Activated CD8-positive, alpha-beta T cell treated with anti-CD3 and anti-CD28 coated beads, Interleukin-2, amount 10 ng/mL, durations not matched to agents 7 days and 5 days (primary cell): ENCODE results near the gene CCL28. TPM values are rescaled to one million over a fixed set of nuclear protein-coding genes. Genes with fewer than 3 reads are reported as not detected.
"Not testable (repeated sequence)": the region's sequence is repeated elsewhere in the genome, so short reads cannot be mapped to it uniquely, and the experiment has no call there.

Experiments used
- ATAC-seq: fragments of 150-1000 bp; cut with Tn5 transposase; one replicate; pipeline ENCODE4 v1.10.0; 2021; ENCODE audit warnings: moderate library complexity
- CTCF ChIA-PET: fragments of 350-600 bp; sonication (Branson Sonifier 250); formaldehyde crosslinking; loops from one replicate; lab custom pipeline; 2021; ENCODE audit warnings: antibody characterized with exemption; lab: Charles Lee
- POLR2A ChIA-PET: fragments of 350-600 bp; sonication (Branson Sonifier 250); formaldehyde crosslinking; loops from one replicate; lab custom pipeline; 2021; ENCODE audit warnings: antibody characterized with exemption; lab: Charles Lee
- DNase-seq: peaks from one replicate; pipeline ENCODE4 v3.0.0-alpha.2; 2020
- H3K27ac Mint-ChIP-seq: one replicate; pipeline ENCODE4 v1.8.0; 2021; ENCODE audit warnings: mild to moderate bottlenecking, mixed read lengths
- H3K27me3 Mint-ChIP-seq: one replicate; pipeline ENCODE4 v1.8.0; 2021; ENCODE audit warnings: low read depth, mixed read lengths
- H3K36me3 Mint-ChIP-seq: one replicate; pipeline ENCODE4 v1.8.0; 2021; ENCODE audit warnings: low read depth, mixed read lengths
- H3K4me1 Mint-ChIP-seq: one replicate; pipeline ENCODE4 v1.8.0; 2021; ENCODE audit warnings: low read depth, mixed read lengths
- H3K4me3 Mint-ChIP-seq: one replicate; pipeline ENCODE4 v1.8.0; 2021; ENCODE audit warnings: mild to moderate bottlenecking, mixed read lengths
- H3K9me3 Mint-ChIP-seq: one replicate; pipeline ENCODE4 v1.8.0; 2022; ENCODE audit warnings: mixed read lengths; ENCODE audit not compliant: insufficient read depth
- total RNA-seq, 2 experiments: library from RNA; stranded (reverse); gene quantifications; one replicate each; pipeline ENCODE4 v1.2.3, GENCODE V29; 2021

The CCL28 gene, protein sequence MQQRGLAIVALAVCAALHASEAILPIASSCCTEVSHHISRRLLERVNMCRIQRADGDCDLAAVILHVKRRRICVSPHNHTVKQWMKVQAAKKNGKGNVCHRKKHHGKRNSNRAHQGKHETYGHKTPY
- 10 to 100 TPM; 10.8 to 11.9 TPM for total RNA-seq

DNA sequence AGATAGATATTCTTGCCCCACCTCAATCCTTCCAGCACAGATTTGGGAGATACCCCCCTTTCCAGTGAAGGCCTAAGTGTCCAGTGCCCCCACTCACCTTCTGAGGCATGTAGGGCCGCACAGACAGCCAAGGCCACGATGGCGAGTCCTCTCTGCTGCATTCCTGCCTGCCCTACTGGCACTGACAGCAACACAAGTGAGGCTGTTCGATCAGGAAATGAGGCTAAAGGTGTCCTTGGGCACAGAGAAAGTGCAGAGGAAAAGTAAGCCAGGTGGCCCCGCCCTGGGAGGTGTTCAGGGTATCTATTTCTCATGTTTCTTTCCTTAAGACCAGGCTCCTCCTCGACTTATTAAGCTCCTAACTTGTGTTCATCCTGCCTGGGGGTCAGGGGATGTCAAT, at the start of gene CCL28:
TSS of gene CCL28 (minus strand) at position 236 of the 400 bp plus-strand sequence. CDS start at position 161, 75 bp downstream.
- DNase-seq, result no peak
- Mint-ChIP-seq H3K4me3 (no peak within 1 kb of the TSS), H3K4me1 (no peaks in the 10 kb centered on the region), H3K36me3 (no peaks in the 10 kb centered on the region), H3K27me3 (no peaks in the 10 kb centered on the region), H3K27ac (no peak within 1 kb of the TSS), H3K9me3 (no peaks in the 10 kb centered on the region)
- CTCF ChIA-PET, result no interaction called here
- ATAC-seq, result no peak
- POLR2A ChIA-PET, result no interaction called here

DNA sequence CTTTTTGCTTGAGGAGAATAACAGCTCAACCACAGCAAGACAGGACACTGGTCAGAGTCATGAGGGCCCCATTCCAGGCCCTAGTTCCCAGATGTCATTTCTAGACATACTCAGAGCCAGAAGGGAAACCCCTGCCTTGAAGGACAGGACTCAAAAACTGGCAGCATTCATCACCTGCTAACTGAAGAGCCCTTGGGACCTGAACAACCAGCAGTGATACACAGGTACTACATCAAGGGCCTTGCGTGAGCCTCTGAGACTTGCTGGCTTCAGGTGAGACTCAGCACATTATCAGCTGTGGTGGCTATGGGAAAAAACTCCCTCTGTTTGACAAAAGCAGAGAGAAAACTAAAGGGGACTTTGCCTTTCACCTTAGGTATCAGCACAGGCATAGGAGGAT, 48.9 kb upstream of the CCL28 start:
- ChIA-PET POLR2A (no interaction called here), CTCF (no interaction called here)
- Mint-ChIP-seq H3K4me1 (no peaks in the 10 kb centered on the region), H3K9me3 (peaks cover 19% of the 10 kb centered on the region), H3K4me3 (no peak overlapping the region), H3K27ac (no peak overlapping the region), H3K27me3 (no peaks in the 10 kb centered on the region), H3K36me3 (peaks cover 70% of the 10 kb centered on the region)
- no peak for ATAC-seq
- no peak for DNase-seq

DNA sequence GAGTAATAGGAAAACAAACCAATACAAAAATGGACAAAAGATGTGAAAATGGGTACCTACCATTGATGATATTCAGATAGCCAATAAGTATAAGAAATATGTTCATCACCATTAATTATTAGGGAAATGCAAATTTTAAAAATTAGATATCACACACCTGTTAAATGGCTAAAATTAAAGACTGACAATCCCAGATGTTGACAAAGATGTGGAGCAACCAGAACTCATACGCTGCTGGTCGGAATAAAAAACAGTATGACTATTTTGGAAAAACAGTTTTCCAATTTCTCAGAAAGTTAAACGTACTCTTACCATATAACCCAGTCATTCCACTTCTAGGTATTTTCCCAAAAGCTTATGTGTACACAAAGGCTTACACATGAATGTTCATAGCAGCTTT, 44.4 kb upstream of the CCL28 start:
- POLR2A ChIA-PET, result no interaction called here
- H3K4me1 Mint-ChIP-seq, result no peaks in the 10 kb centered on the region
- CTCF ChIA-PET, result no interaction called here
- H3K27ac Mint-ChIP-seq, result no peak overlapping the region
- H3K9me3 Mint-ChIP-seq, result peaks cover 17% of the 10 kb centered on the region
- no peak overlapping the region for H3K4me3 Mint-ChIP-seq
- no peaks in the 10 kb centered on the region for H3K27me3 Mint-ChIP-seq
- no peak for DNase-seq
- no peak for ATAC-seq
- H3K36me3 Mint-ChIP-seq, result peaks cover 58% of the 10 kb centered on the region

DNA sequence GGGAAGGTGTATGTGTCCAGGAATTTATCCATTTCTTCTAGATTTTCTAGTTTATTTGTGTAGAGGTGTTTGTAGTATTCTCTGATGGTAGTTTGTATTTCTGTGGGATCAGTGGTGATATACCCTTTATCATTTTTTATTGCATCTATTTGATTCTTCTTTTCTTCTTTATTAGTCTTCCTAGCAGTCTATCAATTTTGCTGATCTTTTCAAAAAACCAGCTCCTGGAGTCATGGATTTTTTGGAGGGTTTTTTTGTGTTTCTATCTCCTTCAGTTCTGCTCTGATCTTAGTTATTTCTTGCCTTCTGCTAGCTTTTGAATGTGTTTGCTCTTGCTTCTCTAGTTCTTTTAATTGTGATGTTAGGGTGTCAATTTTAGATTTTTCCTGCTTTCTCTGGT, 29.4 kb upstream of the CCL28 start:
- H3K27ac Mint-ChIP-seq, H3K4me3 Mint-ChIP-seq, POLR2A ChIA-PET, ATAC-seq, CTCF ChIA-PET, H3K4me1 Mint-ChIP-seq, H3K27me3 Mint-ChIP-seq, DNase-seq: not testable (repeated sequence)
- H3K9me3 Mint-ChIP-seq, result peaks cover 13% of the 10 kb centered on the region
- peaks cover 24% of the 10 kb centered on the region for H3K36me3 Mint-ChIP-seq

DNA sequence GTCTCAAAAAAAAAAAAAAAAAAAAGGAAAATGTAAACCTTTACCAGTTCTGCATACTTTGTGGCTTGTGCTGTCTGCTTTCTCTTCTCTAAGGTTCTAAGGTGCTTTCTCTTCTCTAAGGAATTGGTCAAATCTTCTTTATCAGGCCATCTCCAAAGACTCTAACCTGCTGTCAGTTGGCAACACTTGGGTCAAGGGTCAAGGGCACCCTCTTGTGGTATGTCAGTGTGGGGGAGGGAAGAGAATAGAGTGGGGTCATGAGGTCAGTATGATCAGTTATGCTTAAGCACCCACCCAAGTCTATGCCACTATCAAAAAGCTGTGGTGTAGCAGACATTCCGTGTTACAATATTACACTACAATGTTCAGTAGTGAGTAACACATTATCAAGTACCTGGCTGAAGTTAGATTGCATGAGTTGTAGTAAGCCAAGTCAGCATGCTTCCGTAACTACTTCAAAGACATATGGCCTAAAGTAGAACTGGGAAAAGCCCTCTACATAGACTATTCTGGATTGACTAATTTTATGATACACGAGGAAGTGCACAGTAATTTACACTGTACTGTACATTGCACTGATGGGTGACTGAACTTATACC, 25.0 kb upstream of the CCL28 start:
- H3K36me3 Mint-ChIP-seq, result peaks cover 3% of the 10 kb centered on the region
- DNase-seq (no peak), ATAC-seq (no peak)
- no peaks in the 10 kb centered on the region for H3K4me1 Mint-ChIP-seq
- H3K4me3 Mint-ChIP-seq, result no peak overlapping the region
- POLR2A ChIA-PET, result no interaction called here
- peaks cover 9% of the 10 kb centered on the region for H3K9me3 Mint-ChIP-seq
- H3K27me3 Mint-ChIP-seq, result peaks cover 2% of the 10 kb centered on the region
- CTCF ChIA-PET, result no interaction called here
- H3K27ac Mint-ChIP-seq, result no peak overlapping the region

DNA sequence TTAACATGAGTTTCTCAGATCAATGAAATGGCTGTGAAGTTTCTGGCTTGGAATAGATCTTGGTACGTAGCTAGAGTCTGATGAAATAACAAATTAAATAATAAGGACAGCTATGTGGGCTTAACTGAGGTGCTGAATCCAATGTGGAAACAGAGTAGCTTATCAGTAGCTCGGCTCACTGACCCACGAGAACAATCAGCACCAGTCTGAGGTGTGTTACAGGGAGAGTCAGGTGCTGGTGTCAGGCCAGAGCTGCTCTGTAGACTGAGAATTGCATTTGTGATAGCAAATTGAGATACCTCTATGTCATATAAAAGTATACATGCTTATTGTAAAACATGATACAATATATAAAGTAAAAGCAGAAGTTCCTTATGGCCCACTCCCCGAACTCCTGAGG, 21.2 kb upstream of the CCL28 start:
- no peaks in the 10 kb centered on the region for H3K36me3 Mint-ChIP-seq
- no peak overlapping the region for H3K27ac Mint-ChIP-seq
- POLR2A ChIA-PET, result no interaction called here
- no peaks in the 10 kb centered on the region for H3K4me1 Mint-ChIP-seq
- CTCF ChIA-PET, result no interaction called here
- no peak overlapping the region for H3K4me3 Mint-ChIP-seq
- DNase-seq, result no peak
- no peaks in the 10 kb centered on the region for H3K9me3 Mint-ChIP-seq
- no peak for ATAC-seq
- H3K27me3 Mint-ChIP-seq, result no peaks in the 10 kb centered on the region

DNA sequence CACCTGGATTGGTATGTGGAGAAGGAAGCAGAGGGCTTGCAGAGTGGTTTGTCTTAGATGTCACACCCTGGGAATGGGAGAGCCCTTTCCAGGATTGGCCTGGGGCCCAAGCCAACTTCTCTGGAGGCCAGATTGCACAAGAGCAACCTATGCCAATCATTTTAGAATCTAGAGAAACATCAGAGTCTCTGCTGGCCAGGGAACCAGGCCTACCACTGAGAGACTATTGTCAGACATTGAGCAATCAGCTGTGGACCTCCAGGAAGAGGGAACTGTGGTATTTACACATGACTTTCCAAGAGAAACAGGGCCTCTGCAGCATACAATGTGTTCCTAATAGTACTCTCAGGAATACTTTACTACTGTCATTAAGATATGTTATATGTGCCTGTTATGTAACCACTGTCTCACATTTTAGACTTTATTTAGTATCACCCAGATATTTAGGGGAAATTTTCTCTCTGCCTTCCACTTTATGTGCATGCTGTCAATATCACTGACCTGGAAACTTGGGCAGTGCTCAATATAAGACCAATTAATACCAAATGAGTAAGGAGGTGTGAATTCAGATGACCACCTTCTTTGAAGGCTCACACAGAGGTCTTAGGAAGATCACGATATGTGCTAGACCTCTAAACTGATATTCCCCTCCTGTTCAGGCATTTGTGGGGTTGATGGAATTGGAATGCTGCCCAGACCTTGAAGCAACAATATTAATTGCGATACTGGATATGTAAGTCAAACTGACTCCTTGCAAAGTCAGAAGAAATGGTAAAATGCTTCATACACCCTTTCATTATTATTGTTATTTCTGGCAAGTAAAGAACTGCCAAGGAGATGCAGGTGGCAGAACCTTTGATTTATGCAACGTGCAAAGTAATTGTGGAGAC, 20.5 kb upstream of the CCL28 start:
- no peaks in the 10 kb centered on the region for H3K9me3 Mint-ChIP-seq
- ChIA-PET POLR2A (no interaction called here), CTCF (no interaction called here)
- H3K27me3 Mint-ChIP-seq, result no peaks in the 10 kb centered on the region
- no peaks in the 10 kb centered on the region for H3K36me3 Mint-ChIP-seq
- DNase-seq, result no peak
- no peak for ATAC-seq
- no peaks in the 10 kb centered on the region for H3K4me1 Mint-ChIP-seq
- H3K27ac Mint-ChIP-seq, result no peak overlapping the region
- no peak overlapping the region for H3K4me3 Mint-ChIP-seq

DNA sequence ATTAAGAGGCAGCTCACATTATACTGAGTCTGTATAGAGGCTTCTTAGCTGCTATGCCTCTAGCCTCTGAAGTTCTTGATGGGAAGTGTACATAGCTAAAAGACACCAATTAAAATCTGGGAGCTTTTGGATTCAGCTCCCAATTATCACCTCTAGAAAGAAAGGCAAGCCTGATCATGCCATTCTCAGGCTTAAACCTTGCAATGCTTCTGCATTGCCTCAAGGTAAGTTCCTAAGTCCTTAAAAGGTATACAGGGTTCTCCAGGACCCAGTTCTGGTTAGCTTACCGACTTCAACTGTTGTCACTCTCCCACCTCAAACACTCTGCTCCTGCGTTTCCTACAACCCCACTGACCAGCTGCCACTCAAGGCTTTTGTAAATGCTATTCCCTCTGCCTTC, 17.5 kb upstream of the CCL28 start:
- Mint-ChIP-seq H3K4me3 (no peak overlapping the region), H3K9me3 (no peaks in the 10 kb centered on the region), H3K27ac (no peak overlapping the region), H3K27me3 (no peaks in the 10 kb centered on the region), H3K4me1 (no peaks in the 10 kb centered on the region), H3K36me3 (no peaks in the 10 kb centered on the region)
- ChIA-PET CTCF (no interaction called here), POLR2A (no interaction called here)
- DNase-seq, result no peak
- ATAC-seq, result no peak

DNA sequence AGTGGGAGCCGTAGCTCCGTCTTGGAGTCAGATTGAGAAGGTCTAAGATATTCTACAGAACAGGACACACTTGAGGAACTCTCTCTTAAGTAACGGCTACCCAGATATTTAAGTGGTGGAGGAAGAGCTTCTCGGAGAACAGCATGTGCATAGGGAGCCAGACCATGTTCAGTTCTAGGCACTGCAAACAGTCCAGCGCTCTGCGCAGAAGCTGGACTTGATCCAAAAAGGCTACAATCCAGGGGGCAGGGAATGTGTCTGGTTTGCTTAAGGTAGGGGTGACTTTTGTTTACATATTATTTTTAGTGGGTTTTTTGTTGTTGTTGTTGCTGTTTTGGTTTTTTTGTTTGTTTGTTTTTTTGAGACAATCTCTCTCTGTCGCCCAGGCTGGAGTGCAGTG, 16.8 kb upstream of the CCL28 start:
- POLR2A ChIA-PET, result no interaction called here
- H3K27ac Mint-ChIP-seq, result no peak overlapping the region
- H3K4me3 Mint-ChIP-seq, result no peak overlapping the region
- DNase-seq (no peak), ATAC-seq (no peak)
- H3K4me1 Mint-ChIP-seq, result no peaks in the 10 kb centered on the region
- no peaks in the 10 kb centered on the region for H3K27me3 Mint-ChIP-seq
- H3K36me3 Mint-ChIP-seq, result no peaks in the 10 kb centered on the region
- H3K9me3 Mint-ChIP-seq, result no peaks in the 10 kb centered on the region
- CTCF ChIA-PET, result no interaction called here

DNA sequence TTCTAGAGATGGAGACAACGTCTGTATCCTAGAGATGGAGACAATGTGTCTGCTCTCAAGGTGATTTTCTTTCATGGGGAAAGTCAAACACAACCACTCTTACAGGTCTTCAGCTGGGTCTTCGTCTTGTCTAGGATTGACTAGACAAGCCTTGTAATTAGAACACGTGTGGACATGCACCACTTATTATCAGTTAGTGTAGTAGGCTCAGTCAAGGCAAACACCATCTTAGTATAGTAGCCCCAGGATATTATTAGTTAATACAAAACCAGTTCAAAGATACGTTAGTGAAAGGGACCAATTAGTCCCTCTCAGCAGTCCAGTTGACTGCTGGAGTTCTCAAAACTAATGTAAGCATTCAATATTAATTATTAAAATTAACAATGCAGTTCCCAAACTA, 15.1 kb upstream of the CCL28 start:
- Mint-ChIP-seq H3K9me3 (no peaks in the 10 kb centered on the region), H3K4me3 (no peak overlapping the region), H3K27ac (no peak overlapping the region), H3K27me3 (no peaks in the 10 kb centered on the region), H3K4me1 (no peaks in the 10 kb centered on the region), H3K36me3 (no peaks in the 10 kb centered on the region)
- ATAC-seq (no peak), DNase-seq (no peak)
- ChIA-PET CTCF (interaction anchor here (1.8 kb wide), 1 partner anchor 321 kb away, joined by 4 read pairs; no protein-coding TSS in a partner anchor), POLR2A (no interaction called here)

DNA sequence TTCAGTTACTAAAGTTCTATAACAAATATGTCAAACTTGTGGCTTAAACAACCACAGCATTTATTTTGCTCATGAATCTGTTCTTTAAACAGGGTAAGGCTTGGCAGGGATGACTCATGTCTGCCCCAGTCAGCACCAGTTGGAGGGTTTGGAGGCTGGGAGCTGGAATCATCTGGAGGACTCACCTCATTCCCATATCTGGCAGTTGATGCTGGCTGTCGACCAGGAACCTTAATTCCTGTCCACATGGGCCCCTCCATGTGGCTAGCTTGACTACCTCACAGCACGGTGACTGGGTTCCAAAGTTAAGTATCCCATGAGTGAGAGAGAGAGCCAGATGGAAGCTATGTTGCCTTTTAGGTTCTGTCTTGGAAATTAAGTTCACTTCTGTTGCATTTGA, 13.8 kb upstream of the CCL28 start:
- Mint-ChIP-seq H3K36me3 (no peaks in the 10 kb centered on the region), H3K27ac (no peak overlapping the region), H3K4me1 (no peaks in the 10 kb centered on the region), H3K4me3 (no peak overlapping the region), H3K27me3 (no peaks in the 10 kb centered on the region), H3K9me3 (no peaks in the 10 kb centered on the region)
- DNase-seq (no peak), ATAC-seq (no peak)
- POLR2A ChIA-PET, result no interaction called here
- CTCF ChIA-PET, result interaction anchor here (0.9 to 1.8 kb wide), 3 partner anchors 36 to 320 kb away, joined by 3 to 4 read pairs (median 3); no protein-coding TSS in a partner anchor

DNA sequence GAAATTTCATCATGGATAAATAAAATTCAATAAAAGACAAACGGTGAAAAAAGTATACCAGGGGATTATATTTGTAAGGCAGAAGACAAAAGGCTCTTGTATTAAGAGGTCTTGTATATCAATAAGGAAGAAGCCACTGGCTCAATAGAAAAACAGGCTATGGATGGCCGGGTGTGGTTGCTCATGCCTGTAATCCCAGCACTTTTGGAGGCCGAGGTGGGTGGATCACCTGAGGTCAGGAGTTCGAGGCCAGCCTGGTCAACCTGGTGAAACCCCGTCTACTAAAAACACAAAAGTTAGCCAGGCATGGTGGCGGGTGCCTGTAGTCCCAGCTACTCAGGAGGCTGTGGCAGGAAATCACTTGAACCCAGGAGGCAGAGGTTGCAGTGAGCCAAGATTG, 10.9 kb upstream of the CCL28 start:
- POLR2A ChIA-PET, H3K36me3 Mint-ChIP-seq, DNase-seq, H3K27ac Mint-ChIP-seq, H3K4me3 Mint-ChIP-seq, H3K4me1 Mint-ChIP-seq, H3K9me3 Mint-ChIP-seq, H3K27me3 Mint-ChIP-seq, ATAC-seq, CTCF ChIA-PET: not testable (repeated sequence)
